Measurements from ENCODE around the gene PLEKHG5. TPM values are rescaled to one million over a fixed set of nuclear protein-coding genes. Genes with fewer than 3 reads are reported as not detected.

Gene PLEKHG5
- total RNA-seq, 1 experiment from 2014 or later: 0.86 TPM

DNA sequence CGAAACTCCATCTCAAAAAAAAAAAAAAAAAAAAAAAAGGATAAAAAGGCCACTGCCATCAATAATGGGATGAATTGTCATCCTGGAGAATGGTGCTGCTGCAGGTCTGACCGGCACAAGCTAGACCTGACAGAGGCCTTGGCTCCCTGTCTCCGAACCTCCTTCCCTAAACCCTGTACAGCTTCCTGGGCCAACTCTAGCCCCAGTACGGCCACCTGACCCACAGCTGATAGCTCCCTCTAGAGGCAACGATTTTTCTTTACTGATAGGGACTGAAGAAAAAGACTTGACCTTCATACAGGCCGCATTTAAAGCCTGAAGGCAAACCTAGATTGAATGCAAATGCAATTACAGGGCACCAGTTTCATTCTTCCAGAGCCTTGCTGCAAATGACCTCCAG lies 32.1 kb upstream of the PLEKHG5 start:
- Histone ChIP-seq H3K27ac (ENCODE audit: low read depth, low read length, poor library complexity, severe bottlenecking) (no peak overlapping the region), H3K36me3 (ENCODE audit: insufficient read depth, low read length, poor library complexity, severe bottlenecking) (peaks cover 23% of the 10 kb centered on the region), H3K4me3 (ENCODE audit: low read depth, low read length, poor library complexity, severe bottlenecking) (no peak overlapping the region), H3K9me3 (ENCODE audit: low read depth, low read length, poor library complexity, severe bottlenecking) (no peaks in the 10 kb centered on the region), H3K27me3 (replicated peaks; ENCODE audit: insufficient read depth, low read depth, low read length, poor library complexity) (no peaks in the 10 kb centered on the region), H3K4me1 (ENCODE audit: insufficient read depth, low read length, poor library complexity, severe bottlenecking) (peaks cover 12% of the 10 kb centered on the region)
- no TSS peak for BruUV-seq (replicated peaks)
- no peak for DNase-seq (ENCODE audit: low spot score)
- ChIA-PET CTCF (interaction anchor here (0.5 kb wide), 1 partner anchor 27 kb away, joined by 4 read pairs; no protein-coding TSS in a partner anchor), POLR2A (ENCODE audit: low non-redundant PET) (no interaction called here)
- intact Hi-C loops (cut with micrococcal nuclease; ENCODE audit: unreplicated experiment): no loop called here
- TF ChIP-seq EZH2 (IDR thresholded peaks at IDR 0.05; ENCODE audit: borderline replicate concordance, low read depth, low read length, poor library complexity, severe bottlenecking): no peak
- TF ChIP-seq, protein P1, sequence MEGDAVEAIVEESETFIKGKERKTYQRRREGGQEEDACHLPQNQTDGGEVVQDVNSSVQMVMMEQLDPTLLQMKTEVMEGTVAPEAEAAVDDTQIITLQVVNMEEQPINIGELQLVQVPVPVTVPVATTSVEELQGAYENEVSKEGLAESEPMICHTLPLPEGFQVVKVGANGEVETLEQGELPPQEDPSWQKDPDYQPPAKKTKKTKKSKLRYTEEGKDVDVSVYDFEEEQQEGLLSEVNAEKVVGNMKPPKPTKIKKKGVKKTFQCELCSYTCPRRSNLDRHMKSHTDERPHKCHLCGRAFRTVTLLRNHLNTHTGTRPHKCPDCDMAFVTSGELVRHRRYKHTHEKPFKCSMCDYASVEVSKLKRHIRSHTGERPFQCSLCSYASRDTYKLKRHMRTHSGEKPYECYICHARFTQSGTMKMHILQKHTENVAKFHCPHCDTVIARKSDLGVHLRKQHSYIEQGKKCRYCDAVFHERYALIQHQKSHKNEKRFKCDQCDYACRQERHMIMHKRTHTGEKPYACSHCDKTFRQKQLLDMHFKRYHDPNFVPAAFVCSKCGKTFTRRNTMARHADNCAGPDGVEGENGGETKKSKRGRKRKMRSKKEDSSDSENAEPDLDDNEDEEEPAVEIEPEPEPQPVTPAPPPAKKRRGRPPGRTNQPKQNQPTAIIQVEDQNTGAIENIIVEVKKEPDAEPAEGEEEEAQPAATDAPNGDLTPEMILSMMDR (conservative IDR thresholded peaks at IDR 0.05; ENCODE audit: low read depth, low read length): peak; percentile 68

DNA sequence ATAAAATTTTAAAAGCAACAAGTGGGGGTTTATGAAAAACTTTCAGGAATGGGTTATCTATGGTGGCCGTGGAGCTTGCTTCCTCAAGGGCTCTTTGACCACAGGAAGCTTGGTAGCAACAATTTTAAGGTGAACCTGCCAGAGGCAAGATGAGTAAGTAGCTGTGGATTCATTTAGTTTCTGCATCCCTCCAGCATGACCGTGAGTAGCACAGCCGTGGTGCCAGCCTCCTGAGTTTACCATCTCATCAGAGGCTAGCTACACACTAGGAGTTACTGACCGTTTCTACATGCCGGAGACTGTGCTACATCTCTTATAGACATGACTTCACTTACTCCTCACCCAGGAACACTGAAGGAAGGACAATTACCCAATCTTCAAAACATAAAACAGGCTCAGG lies 30.1 kb upstream of the PLEKHG5 start:
- intact Hi-C loops (cut with micrococcal nuclease; ENCODE audit: unreplicated experiment): no loop called here
- Histone ChIP-seq H3K9me3 (ENCODE audit: low read depth, low read length, poor library complexity, severe bottlenecking) (no peaks in the 10 kb centered on the region), H3K36me3 (ENCODE audit: insufficient read depth, low read length, poor library complexity, severe bottlenecking) (peaks cover 11% of the 10 kb centered on the region), H3K4me3 (ENCODE audit: low read depth, low read length, poor library complexity, severe bottlenecking) (no peak overlapping the region), H3K27me3 (replicated peaks; ENCODE audit: insufficient read depth, low read depth, low read length, poor library complexity) (no peaks in the 10 kb centered on the region), H3K4me1 (ENCODE audit: insufficient read depth, low read length, poor library complexity, severe bottlenecking) (peaks cover 12% of the 10 kb centered on the region), H3K27ac (ENCODE audit: low read depth, low read length, poor library complexity, severe bottlenecking) (no peak overlapping the region)
- TSS peak; percentile 20 for BruUV-seq (replicated peaks)
- CTCF ChIA-PET: no interaction called here
- TF ChIP-seq, protein P1 (conservative IDR thresholded peaks at IDR 0.05; ENCODE audit: low read depth, low read length): no peak
- no peak for TF ChIP-seq EZH2 (IDR thresholded peaks at IDR 0.05; ENCODE audit: borderline replicate concordance, low read depth, low read length, poor library complexity, severe bottlenecking)
- POLR2A ChIA-PET (ENCODE audit: low non-redundant PET): no interaction called here
- DNase-seq (ENCODE audit: low spot score): no peak

GRCh38 chr1:6519935-6520671 lies 28.6 kb upstream of the PLEKHG5 start:
- peak; percentile 76 for DNase-seq (ENCODE audit: low spot score)
- no peaks in the 10 kb centered on the region for H3K27me3 ChIP-seq (replicated peaks; ENCODE audit: insufficient read depth, low read depth, low read length, poor library complexity)
- no peaks in the 10 kb centered on the region for H3K36me3 ChIP-seq (ENCODE audit: insufficient read depth, low read length, poor library complexity, severe bottlenecking)
- H3K4me1 ChIP-seq (ENCODE audit: insufficient read depth, low read length, poor library complexity, severe bottlenecking): peaks cover 12% of the 10 kb centered on the region
- POLR2A ChIA-PET (ENCODE audit: low non-redundant PET): no interaction called here
- no peak for TF ChIP-seq EZH2 (IDR thresholded peaks at IDR 0.05; ENCODE audit: borderline replicate concordance, low read depth, low read length, poor library complexity, severe bottlenecking)
- TF ChIP-seq, protein P1 (conservative IDR thresholded peaks at IDR 0.05; ENCODE audit: low read depth, low read length): no peak
- CTCF ChIA-PET: no interaction called here
- H3K9me3 ChIP-seq (ENCODE audit: low read depth, low read length, poor library complexity, severe bottlenecking): no peaks in the 10 kb centered on the region
- H3K27ac ChIP-seq (ENCODE audit: low read depth, low read length, poor library complexity, severe bottlenecking): no peak overlapping the region
- H3K4me3 ChIP-seq (ENCODE audit: low read depth, low read length, poor library complexity, severe bottlenecking): no peak overlapping the region
- BruUV-seq (replicated peaks): no TSS peak
- intact Hi-C loops (cut with micrococcal nuclease; ENCODE audit: unreplicated experiment): no loop called here
